ENCODE measurements around the gene CEP72. TPM values are rescaled to one million over a fixed set of nuclear protein-coding genes. Genes with fewer than 3 reads are reported as not detected.

CEP72 gene
- total RNA-seq, 1 experiment from 2014 or later, result 56.5 TPM

DNA sequence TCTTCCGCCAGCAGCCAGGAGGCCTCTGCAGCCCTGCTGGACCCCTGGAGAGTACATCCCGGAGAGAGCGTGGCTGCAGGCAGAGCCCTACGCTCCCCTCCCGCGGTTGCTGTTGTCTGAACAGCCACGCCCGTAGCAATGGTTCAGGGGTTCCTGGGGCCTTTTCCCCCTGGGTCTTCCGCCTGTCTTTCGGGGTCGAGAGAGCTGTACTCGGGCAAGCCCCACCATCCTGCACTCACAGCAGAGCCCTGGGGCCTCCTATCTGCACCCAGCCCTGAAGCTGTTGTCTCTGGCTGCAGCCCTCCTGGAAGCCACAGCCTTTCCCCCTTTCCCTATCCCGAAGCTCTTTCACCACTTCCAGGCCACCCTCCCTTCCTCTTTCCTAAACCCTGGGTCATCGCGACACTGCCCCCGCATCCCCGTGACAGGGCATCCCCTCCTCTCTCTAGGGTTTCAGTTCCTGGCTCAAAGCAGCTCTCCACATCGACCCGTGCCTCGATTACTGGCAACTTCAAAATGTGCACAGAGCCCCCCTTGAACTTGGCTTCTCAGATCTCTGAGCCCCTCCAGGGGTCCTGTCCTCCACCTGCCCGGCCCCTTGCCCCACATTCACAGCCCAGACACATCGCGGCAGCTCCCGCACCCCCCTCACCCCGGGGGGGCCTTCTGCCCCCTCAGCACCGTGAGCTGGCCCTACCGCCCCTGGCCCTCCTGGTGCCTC, 43.9 kb upstream of the CEP72 start:
- BruUV-seq (replicated peaks), result no TSS peak
- H3K27me3 Mint-ChIP-seq (ENCODE audit: unreplicated experiment), result peaks cover 42% of the 10 kb centered on the region
- TF ChIP-seq, protein P1, sequence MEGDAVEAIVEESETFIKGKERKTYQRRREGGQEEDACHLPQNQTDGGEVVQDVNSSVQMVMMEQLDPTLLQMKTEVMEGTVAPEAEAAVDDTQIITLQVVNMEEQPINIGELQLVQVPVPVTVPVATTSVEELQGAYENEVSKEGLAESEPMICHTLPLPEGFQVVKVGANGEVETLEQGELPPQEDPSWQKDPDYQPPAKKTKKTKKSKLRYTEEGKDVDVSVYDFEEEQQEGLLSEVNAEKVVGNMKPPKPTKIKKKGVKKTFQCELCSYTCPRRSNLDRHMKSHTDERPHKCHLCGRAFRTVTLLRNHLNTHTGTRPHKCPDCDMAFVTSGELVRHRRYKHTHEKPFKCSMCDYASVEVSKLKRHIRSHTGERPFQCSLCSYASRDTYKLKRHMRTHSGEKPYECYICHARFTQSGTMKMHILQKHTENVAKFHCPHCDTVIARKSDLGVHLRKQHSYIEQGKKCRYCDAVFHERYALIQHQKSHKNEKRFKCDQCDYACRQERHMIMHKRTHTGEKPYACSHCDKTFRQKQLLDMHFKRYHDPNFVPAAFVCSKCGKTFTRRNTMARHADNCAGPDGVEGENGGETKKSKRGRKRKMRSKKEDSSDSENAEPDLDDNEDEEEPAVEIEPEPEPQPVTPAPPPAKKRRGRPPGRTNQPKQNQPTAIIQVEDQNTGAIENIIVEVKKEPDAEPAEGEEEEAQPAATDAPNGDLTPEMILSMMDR (IDR thresholded peaks at IDR 0.05; ENCODE audit: unreplicated experiment), result no peak
- intact Hi-C loops (cut with micrococcal nuclease; ENCODE audit: unreplicated experiment), result no loop called here
- H3K36me3 Mint-ChIP-seq (ENCODE audit: insufficient read depth, unreplicated experiment), result no peaks in the 10 kb centered on the region
- H3K4me1 Mint-ChIP-seq (ENCODE audit: low read depth, unreplicated experiment), result no peaks in the 10 kb centered on the region
- no peak for DNase-seq
- no peak overlapping the region for H3K4me3 Mint-ChIP-seq (ENCODE audit: low read depth, unreplicated experiment)
- CTCF ChIA-PET, result no interaction called here
- H3K27ac Mint-ChIP-seq (ENCODE audit: unreplicated experiment), result no peak overlapping the region
- H3K9me3 Mint-ChIP-seq (ENCODE audit: low read depth, unreplicated experiment), result no peaks in the 10 kb centered on the region

DNA sequence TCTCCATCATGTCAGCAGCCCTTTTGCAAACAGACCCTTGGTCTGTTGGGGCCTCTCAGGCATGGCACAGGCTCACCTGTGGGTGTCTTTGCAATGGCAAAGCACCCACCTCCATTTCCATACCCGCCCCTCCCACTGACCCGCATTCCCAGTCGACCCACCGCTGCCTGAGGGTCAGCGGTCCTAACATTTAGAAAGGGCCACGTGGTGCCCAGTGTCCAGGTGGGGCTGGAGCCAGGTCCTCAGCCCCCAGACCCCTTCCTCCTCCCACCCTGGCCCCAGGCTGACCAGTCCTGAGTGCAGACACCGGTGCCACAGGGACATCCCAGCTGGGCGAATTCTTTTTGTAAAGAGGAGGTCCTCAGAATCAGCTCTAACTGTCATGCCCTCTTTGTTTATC, 43.3 kb upstream of the CEP72 start:
- Mint-ChIP-seq H3K27me3 (ENCODE audit: unreplicated experiment) (peaks cover 47% of the 10 kb centered on the region), H3K27ac (ENCODE audit: unreplicated experiment) (no peak overlapping the region), H3K36me3 (ENCODE audit: insufficient read depth, unreplicated experiment) (no peaks in the 10 kb centered on the region), H3K4me3 (ENCODE audit: low read depth, unreplicated experiment) (no peak overlapping the region), H3K4me1 (ENCODE audit: low read depth, unreplicated experiment) (no peaks in the 10 kb centered on the region), H3K9me3 (ENCODE audit: low read depth, unreplicated experiment) (no peaks in the 10 kb centered on the region)
- no TSS peak for BruUV-seq (replicated peaks)
- DNase-seq, result no peak
- intact Hi-C loops (cut with micrococcal nuclease; ENCODE audit: unreplicated experiment), result no loop called here
- CTCF ChIA-PET, result no interaction called here
- TF ChIP-seq, protein P1 (IDR thresholded peaks at IDR 0.05; ENCODE audit: unreplicated experiment), result no peak

- Mint-ChIP-seq H3K4me1 (ENCODE audit: low read depth, unreplicated experiment) (no peaks in the 10 kb centered on the region), H3K27ac (ENCODE audit: unreplicated experiment) (no peak overlapping the region), H3K27me3 (ENCODE audit: unreplicated experiment) (peaks cover 53% of the 10 kb centered on the region), H3K9me3 (ENCODE audit: low read depth, unreplicated experiment) (no peaks in the 10 kb centered on the region), H3K4me3 (ENCODE audit: low read depth, unreplicated experiment) (no peak overlapping the region), H3K36me3 (ENCODE audit: insufficient read depth, unreplicated experiment) (no peaks in the 10 kb centered on the region)
- TF ChIP-seq, protein P1 (IDR thresholded peaks at IDR 0.05; ENCODE audit: unreplicated experiment), result no peak
- no peak for DNase-seq
- no TSS peak for BruUV-seq (replicated peaks)
- intact Hi-C loops (cut with micrococcal nuclease; ENCODE audit: unreplicated experiment), result no loop called here
- CTCF ChIA-PET, result no interaction called here
Measured at GRCh38 chr5:569358-569867, 42.7 kb upstream of the CEP72 start.

DNA sequence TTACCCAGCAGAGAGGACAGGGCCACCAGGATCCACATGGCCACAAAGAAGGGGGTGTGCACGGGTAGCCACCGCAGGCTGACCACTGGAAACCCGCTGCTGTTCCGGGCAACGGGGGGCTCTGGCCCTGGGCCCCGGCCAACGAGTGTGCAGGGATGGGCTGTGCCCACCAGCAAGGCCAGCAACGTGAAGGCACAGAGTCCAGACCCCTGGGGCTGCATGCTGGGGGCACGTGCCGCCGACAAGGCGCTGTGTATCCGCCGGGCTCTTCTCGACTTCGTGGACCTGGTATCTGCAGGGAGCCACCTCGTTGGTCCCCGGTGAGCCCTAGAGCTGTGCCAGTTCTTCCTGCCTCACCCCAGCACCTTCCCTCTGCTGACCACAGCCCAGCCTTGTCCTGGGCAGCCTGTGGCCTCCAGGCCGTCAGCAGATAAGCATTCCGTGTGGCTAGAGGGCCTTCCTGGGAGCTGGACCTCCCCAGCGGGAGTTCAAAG, 42.2 kb upstream of the CEP72 start:
- Mint-ChIP-seq H3K9me3 (ENCODE audit: low read depth, unreplicated experiment) (no peaks in the 10 kb centered on the region), H3K4me3 (ENCODE audit: low read depth, unreplicated experiment) (no peak overlapping the region), H3K27ac (ENCODE audit: unreplicated experiment) (no peak overlapping the region), H3K27me3 (ENCODE audit: unreplicated experiment) (peaks cover 58% of the 10 kb centered on the region), H3K36me3 (ENCODE audit: insufficient read depth, unreplicated experiment) (no peaks in the 10 kb centered on the region), H3K4me1 (ENCODE audit: low read depth, unreplicated experiment) (no peaks in the 10 kb centered on the region)
- intact Hi-C loops (cut with micrococcal nuclease; ENCODE audit: unreplicated experiment), result no loop called here
- CTCF ChIA-PET, result no interaction called here
- BruUV-seq (replicated peaks), result no TSS peak
- TF ChIP-seq, protein P1 (IDR thresholded peaks at IDR 0.05; ENCODE audit: unreplicated experiment), result no peak
- DNase-seq, result no peak

Measured in Calu3 (cell line).